CD1c-positive myeloid dendritic cell (primary cell): Measurements from ENCODE around the gene GSN.

Source experiments
- DNase-seq: peaks from one replicate; pipeline ENCODE4 v3.0.0-alpha.2; 2016; ENCODE audit errors: extremely low spot score

The GSN gene

DNA sequence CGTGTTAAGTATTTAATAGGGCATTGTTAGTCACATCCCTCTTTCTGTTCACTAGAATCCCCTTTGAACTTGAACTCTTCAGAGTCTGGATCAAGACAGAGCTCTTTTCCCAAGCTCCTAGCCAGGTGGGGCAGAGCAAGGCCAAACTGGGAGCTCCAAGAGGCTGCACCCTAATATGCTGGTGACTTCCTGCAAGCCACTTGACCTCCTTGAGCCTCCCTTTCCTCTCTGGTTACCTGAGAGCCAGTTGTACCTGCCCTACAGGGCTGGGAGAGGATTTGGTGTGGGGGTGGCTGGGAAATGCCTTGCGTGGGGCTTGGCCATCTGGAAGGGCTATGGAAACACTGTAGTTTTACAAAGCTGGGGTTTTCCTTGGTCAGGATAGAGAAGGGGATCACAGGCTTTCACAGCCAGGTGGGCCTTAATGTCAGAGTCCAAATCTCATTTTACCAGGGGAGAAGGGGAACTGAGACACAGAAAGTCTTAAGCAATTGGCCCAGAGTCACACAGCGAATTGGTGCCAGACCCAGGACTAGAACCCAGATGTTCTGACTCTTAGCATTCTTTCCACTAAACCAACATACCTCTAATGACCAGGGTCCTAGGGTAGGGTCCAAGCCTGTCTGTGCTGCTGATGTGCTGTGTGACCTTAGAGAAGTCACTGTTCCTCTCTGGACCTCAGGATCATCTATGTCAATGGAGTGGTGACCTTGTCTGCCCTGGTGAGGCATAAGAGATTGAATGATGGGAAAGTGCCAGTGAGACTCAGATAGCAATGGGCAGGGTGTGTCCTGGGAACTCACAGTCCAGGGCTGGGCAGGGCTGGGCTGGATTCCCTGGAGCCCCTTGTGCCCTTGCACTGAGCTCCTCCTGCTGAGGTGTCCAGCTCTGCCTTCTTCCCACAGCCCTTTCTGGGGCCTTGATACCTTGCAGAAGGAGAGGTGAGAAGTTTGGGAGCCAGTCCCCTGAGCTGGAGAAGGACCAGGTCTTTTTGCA, 35.8 kb downstream of the GSN start:
- no peak for DNase-seq

DNA sequence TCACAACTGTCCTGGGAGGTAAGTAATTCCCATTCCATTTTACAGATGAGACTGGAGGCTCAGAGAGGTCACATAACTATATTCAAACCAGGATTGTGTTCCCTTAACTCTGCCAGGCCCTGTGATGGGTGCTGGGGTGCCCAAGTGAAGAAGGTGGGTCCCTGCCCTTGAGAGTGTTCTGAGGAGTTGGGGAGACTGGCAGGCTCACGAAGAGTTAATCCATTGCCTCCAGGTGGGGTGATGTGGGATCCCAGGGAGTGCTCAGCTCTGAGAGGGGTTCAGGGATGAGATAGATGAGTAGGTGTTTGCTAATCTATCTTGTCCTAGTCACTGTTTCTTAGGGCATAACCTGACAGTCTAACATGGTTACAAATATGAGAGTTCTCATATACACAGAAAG, 36.7 kb downstream of the GSN start:
- no peak for DNase-seq

DNA sequence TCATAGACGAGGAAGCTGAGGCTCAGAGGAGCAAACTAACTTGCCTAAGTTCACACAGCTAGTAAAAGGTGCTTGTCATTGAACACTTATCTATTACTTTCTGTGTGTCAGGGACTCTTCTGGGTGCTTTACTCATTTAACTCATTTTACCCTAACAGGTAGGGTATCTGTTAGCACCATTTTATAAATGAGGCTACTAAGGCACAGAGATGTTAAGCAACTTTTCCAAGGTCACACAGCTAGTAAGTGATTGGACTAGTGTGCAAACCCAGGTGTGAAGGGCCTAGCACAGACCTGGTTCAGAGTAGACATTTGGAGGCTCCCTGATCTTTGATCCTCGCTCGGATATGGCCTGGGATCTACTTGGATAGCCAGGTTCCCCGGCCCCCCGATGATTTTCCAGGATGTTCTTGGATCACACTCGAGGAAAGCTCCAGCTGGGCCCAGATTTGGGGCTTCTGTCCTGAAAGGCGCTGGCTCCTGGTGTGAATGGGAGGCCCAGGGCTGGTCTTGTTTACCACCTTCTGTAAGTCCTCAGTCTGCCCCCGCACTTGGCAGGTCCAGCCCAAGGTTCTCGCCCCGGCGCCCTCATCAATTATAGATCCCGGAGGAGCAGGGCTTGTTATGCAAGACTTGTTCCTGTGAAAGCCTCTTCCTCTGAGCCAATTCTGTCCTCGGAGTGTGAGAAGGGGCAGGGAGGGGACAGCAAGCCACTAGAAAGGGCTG, 37.5 kb downstream of the GSN start:
- no peak for DNase-seq

DNA sequence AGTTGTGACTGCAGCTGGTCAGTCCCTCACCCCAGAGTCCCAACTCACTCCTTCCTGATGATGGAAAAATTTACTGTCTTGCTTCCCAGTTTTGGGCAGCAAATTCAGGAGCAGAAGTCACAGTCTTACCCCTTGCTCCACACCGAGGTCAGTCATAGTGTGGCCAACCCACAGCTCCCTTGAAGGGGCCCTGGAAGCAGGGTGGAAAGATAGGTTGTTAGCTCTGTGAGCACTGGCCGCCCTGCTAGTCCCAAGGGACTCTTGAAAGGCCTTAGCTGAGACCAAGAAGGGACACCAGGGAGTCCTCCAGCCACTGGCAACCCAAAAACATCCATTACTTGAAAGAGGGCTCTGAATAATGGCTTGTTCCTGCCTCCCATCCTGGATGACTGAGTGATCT, 40.0 kb downstream of the GSN start:
- DNase-seq, result no peak

DNA sequence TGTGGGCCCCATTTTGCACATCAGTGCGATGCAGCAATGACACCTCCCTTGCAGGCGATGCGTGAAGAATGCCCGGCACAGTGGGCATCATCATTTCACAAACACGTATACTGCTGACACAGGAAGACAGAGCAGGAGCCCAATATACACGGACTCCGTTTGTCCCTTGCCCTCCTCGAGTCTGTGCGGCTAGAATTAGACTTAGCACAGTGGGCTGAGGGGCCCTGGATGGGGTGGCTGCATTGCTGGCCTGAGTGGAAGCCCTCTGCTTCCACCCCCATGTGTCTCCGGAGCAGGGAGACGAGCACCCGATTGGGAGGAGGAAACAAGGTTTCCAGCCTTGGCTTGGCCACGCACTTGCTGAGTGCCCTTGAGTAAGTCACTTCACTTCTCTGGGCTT, 40.8 kb downstream of the GSN start:
- DNase-seq, result no peak

DNA sequence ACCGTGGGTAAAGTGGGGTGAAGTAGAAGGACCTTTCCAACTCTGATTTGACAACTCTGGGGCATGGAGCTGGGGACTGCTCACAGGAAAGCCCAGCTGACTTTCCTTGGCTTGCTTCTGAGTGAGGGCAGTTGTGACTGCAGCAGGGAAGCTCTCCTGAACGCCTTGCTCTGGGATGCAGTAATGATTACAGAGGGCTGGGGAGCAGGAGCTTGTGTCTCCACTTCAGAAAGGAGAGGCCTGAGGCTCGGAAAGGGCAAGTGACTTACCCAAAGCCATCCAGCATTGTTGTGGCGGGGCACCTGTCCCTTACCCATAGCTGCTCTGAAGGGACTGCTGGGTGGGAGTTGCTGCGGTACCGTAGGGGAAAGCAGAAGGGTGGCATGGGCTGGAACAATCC, 41.2 kb downstream of the GSN start:
- no peak for DNase-seq

DNA sequence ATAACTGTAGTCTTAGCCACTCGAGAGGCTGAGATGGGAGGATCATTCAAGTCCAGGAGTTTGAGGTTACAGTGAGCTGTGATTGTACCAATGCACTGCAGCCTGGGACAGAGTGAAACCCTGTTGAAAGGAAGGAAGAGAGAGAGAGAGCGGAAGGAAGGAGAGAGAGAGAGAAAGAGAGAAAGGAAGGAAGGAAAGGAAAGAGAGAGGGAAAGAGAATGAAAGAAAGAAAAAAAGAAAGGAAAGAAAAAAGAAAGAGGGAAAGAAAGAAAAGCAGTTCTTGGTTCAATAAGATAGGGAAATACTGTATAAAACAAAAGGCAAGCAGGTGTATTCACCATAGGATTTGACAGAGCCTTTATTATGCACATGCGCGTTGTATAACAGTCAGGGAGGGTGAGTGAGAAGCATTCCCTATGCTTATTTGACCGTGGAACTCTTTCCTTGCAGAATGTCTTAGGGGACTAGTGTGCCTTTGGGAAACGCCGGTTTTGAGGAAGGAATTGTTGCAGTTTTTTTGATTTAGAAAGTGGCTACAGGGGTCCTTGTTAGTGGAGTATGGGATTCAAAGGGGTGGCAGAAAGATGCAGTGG, 42.0 kb downstream of the GSN start:
- no peak for DNase-seq

DNA sequence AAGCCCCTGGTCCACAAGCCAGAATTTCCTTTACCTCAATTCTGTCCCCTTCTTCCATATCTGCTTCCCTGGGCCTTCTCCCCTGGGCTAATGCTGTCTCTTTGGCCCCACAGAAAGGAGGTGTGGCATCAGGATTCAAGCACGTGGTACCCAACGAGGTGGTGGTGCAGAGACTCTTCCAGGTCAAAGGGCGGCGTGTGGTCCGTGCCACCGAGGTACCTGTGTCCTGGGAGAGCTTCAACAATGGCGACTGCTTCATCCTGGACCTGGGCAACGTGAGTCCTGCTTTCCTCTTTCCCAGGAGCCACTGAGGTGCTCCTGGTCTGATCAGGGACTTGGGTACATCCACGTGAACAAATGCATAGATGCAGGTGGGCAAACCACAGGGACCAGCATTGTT, 42.6 kb downstream of the GSN start:
- DNase-seq, result no peak

DNA sequence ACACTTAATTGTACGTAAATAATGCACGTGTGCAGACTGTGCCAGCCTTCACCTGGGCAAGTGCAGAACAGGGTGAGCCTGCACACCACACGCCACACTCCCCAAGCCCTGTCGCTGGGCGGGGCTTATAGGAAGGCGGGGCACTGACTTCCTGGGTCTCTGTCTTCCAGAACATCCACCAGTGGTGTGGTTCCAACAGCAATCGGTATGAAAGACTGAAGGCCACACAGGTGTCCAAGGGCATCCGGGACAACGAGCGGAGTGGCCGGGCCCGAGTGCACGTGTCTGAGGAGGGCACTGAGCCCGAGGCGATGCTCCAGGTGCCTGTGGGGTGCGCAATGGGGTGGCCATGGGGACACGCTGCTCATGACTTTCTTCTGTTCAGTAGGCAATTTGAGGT, 44.2 kb downstream of the GSN start:
- no peak for DNase-seq

DNA sequence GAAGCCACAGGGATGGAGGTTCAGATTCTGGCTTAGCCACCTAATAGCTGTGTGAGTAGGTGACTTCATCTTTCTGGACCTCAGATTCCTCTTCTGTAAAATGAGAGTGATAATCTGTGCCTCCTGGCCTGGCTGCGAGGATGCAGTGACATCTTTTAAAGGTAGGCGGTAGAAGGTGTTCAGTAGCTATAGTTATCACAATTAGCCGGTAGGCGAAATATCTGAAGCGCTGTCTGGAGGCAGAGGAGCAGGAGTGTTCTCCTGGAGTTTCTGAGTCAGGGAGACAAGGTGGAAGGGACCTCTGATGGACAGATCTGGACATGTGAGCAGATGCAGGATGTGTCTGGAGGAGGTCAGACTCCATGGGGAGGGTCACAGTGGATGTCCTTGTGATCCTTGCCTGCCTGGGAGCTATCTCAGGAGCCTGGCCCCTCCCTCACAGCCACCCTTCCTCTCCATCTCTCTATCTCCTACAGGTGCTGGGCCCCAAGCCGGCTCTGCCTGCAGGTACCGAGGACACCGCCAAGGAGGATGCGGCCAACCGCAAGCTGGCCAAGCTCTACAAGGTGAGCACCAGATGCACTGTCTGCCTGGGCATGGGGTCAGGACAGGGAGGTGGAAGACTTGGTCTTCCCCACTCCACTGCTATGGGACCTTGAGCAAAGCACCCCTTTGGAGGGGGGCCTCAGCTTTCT, 45.6 kb downstream of the GSN start:
- no peak for DNase-seq

DNA sequence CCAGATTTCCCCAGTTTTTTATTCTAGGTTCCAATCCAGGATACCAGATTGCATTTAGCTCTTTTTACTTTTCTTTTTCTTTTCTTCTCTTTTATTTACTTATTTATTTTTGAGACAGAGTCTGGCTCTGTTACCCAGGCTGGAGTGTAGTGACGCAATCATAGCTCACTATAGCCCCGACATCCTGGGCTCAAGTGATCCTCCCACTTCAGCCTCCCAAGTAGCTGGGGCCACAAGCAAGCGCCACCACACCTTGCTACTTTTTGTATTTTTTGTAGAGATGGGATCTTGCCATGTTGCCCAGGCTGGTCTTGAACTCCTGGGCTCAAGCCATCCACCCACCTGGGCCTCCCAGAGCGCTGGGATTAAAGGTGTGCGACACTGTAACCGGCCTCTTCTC, 48.4 kb downstream of the GSN start:
- DNase-seq, result no peak

DNA sequence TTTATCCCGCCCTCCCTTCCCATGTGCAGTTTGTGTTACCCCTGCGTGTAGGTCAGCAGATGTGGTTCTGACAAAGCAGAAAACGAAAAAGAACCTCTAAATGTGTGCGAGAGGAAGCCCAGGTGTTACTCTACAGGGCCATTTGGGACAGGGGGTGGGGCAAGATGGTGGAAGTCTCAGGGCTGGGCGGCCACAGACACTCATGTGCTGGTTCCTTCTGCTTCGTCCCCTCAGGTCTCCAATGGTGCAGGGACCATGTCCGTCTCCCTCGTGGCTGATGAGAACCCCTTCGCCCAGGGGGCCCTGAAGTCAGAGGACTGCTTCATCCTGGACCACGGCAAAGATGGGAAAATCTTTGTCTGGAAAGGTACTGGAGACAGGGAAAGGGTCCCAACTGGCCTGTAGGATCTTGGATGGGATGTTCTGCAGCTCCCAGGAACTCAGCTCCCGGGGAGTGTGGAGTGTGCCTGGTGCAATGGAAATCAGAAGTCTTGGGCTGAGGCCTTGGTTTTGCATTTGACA, 49.0 kb downstream of the GSN start:
- no peak for DNase-seq

DNA sequence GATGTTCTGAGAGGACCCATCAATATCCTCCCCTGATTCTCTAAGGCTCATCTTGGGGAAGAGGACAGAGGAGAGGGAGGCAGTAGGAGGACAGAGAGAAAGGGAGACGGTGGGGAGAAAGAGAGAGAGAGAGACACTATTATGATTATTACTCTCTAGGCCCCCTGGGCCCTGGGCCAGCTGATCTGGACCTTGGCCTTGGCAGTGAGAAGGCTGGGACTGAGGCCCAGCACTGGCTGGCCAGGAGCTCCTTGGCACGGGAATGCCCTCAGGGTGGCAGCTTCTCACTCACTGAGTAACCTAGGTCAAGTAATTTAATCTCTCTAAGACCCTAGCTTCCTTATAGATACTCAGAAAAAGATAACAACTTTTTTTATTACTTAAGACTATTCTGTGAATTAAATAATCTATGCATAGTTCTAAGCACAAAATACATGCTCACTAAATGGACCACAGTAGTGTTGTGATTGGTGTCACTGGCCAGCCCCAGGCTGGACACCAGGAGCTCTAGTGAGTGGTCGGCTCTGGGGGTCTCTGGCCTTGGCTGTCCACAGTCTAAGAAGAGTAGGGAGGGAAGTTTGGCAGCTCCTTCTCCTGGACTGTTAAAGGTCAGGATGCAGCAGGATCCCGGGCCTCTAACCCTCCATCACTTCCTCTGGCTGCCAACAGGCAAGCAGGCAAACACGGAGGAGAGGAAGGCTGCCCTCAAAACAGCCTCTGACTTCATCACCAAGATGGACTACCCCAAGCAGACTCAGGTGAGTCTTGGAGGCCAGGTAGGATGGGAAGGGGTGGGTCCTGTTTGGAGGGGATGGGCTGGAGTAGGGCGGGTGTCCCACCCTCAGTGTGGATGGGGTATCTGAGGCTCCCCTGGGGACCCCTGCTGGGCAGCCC, 50.0 kb downstream of the GSN start:
- DNase-seq, result no peak

DNA sequence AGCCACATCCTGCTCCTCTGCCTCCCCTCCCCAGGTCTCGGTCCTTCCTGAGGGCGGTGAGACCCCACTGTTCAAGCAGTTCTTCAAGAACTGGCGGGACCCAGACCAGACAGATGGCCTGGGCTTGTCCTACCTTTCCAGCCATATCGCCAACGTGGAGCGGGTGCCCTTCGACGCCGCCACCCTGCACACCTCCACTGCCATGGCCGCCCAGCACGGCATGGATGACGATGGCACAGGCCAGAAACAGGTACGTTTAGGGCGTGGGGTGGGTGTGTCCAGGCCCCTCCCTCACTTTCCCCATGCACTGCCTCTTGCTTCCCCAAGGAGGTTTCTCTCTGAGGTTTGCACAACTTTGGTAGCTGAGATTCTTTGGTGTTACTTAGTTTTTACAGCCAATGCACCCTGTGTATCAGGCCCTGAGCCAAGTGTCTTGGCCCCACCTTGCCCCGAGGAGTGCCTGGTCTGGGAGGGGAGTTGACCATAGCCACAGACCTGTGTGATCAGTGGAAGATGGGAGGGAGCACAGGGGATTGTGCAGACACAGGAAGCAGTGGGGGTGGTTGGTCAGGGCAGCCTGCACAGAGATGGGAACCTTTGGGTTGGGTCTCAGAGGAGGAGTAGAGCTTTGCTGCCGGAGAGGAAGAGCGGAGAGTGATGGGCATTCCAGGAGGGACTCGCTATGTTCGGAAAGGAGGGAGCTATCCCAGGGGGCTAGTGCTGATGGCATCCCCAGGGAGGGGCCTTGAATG, 50.8 kb downstream of the GSN start:
- DNase-seq, result no peak

DNA sequence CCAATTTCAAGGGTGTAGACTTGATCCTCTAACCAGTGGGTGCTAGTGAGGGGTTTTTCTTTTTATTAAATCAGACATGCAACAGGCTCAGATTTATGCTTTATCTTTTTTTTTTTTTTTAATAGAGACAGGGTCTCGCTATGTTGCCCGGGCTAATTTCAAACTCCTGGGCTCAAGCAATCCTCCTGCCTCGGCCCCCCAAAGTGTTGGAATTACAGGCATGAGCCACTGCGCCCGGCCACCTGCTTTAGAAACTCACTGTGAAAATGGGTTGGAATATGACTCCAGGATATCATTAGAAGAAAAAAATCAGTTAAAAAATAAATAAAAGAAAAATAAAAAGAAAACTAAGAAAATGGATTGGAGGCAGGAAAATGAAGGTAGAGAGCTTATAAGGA, 51.4 kb downstream of the GSN start:
- no peak for DNase-seq

DNA sequence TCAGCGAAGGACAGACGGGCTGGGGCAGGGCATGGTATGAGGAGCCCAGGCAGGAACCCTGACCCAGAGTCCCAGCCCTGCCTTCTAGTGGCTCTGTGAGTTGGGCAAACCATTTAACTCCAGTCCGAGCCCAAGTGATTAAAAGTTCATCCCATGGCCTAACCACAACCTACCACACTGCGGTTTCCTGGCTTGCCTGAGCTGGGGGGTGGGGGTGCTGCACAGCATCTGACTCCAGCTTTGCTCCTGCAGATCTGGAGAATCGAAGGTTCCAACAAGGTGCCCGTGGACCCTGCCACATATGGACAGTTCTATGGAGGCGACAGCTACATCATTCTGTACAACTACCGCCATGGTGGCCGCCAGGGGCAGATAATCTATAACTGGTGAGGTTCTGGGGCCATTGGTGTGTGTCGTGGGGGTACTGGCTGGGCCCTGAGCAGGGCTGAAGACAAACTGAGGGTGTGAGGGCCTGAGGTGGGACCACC, 53.1 kb downstream of the GSN start:
- DNase-seq, result no peak

DNA sequence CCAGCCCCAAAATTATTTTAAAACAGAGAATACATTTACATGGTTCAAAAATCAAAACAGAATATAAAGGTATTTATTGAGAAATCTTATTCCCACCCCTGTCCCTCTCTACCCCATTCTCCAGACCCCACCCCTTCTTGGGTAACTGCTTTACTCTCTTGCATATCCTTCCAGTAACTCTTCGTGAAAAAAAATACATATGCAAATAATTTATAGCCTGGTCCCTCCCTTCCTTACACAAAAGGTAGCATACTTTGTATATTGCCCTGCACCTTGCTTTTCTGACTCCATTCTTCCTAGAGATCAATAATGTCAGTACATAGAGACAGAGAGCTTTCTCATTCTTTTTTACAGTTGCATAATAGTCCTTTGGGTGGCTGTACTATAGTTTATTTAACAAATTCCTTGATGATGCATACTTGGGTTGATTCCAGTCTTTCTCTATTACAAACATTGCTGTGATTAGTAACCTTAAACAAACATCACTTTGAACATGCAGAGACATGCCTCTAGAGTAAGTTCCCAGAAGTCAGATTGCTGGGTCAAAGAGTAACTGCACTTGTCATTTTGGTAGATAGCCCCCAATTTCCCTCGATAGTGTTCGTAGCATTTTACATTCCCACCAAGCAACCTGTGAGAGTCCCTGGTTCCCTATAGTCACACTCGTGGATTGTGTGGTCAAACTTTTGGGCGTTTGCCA, 54.2 kb downstream of the GSN start:
- no peak for DNase-seq

DNA sequence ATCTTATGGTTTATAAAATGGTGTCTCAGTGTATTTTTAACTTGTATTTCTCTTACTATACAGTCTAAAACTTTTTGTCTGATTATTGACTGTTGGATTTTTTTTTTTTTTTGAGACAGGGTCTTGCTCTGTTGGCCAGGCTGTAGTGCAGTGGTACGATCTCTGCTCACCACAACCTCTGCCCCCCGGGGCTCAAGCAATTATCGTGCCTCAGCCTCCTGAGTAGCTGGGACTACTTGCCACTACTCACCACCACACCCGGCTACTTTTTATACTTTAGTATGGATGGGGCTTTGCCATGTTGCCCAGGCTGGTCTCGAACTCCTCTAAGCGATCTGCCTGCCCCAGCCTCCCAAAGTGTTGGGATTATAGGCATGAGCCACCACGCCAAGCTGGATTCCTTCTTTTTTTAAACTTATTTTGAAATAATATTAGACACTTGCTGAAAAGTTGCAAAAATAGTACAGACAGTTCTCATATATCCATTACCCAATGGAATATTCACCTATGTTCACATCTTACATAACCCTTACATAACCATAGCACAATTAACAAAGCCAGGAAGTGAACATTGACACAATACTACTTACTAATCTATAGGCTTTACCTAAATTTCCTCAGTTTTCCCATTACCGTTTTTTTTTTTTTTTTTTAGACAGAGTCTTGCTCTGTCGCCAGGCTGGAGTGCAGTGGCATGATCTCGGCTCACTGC, 54.9 kb downstream of the GSN start:
- no peak for DNase-seq
